ENCODE data around the gene SMOC1.

Gene SMOC1

GRCh38 chr14:70047598-70048312 is 168.5 kb downstream of the SMOC1 start:
- DNase-seq: no peak

DNA sequence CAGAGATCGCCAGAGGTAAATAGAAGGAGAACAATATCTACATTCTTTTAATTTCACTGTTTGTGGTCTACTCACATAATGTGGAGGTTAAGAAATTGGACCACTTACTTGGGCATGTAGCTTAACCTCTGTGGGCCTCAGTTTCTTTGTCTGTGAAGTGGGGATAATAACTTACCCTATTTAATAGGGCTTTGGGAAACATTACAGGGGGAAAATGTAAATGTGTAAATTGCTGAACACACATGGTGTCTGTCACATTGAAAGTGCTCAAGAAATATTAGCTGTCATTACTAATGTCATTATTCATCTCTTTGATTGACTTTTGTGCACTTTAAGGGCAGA is 169.1 kb downstream of the SMOC1 start:
- DNase-seq: no peak

DNA sequence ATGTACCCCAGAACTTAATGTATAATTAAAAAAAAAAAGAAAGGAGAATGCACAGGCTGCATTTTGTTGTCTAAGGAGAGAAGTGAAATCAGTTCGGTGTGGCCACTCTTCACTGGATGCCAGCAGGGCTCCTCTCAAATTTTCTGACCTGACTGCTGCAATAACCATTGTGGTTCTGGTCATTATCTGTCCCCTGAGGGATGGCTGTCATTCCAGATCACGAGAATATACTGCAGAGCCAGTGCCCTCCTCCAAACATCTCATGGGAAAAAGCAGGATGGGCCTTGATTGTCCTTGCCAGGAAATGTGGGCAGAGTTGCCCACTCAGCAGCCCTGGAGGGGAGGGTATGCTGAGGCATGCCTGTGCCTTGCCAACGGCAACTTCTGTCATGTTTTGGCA is 170.4 kb downstream of the SMOC1 start:
- DNase-seq: no peak

GRCh38 chr14:70050136-70050535 is 170.9 kb downstream of the SMOC1 start:
- no peak for DNase-seq

- DNase-seq: no peak
Measured at GRCh38 chr14:70052990-70053389, 173.8 kb downstream of the SMOC1 start.

- no peak for DNase-seq
Measured at GRCh38 chr14:70057519-70058136, 178.4 kb downstream of the SMOC1 start.

DNA sequence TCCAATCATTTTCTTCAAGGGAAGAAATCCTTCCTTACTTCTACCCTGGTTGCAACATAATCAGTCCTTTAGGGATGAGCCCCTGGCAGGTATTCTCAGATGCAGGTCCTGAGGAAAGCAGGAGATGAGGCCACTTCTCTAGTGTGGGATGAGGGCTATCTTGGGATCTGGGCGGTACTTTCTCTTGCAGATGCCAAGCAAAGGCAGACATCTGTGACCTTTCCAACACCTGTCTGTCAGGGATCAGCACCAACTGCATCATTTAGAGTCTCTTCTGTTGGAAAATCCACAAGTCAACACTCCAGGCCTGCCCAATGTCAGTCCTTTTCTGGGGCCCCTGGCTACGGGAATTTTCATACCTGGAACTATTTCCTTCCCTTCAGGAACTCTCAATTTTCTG is 180.3 kb downstream of the SMOC1 start:
- DNase-seq: no peak

- no peak for DNase-seq
Measured at GRCh38 chr14:70061108-70061507, 181.9 kb downstream of the SMOC1 start.

GRCh38 chr14:70064136-70064865 is 185.1 kb downstream of the SMOC1 start:
- no peak for DNase-seq

DNA sequence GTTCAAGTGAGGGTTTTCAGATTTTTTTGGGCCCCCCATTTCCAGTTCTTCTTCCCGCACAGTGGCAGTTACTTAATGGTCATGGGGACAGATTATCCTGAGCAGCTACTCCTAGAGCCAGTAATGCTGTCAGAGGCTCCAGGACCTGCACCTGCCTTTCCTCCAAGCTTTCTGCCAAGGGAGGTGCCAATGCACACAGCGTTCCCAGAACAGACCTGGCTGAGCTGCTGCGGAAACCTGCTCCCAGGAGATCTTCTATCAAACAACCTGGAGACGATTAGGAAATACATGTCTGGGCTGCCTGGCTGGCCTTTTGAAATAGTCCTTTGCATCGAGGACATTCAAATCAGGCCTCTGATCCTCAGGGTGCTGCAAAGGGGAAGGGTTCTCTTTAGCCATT is 188.6 kb downstream of the SMOC1 start:
- DNase-seq: no peak

DNA sequence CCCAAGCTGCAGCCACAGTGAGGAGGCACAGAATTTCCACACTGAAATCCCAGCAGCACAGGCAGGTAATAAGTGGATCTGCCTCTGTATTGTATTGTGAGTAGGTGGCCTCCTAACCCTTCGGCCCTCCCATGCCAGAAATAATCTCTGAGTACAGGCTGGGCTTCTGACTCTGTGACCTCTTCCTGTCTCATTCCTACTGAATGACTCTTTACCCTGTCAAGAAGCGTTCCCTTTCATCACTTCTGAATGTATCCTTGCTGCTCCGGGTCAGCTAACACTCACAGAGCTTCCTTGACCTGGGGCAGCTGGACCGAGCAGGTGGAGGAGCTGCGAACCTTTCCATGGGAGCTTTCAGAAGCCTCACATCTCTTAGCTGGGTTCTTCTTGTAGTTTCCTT is 190.0 kb downstream of the SMOC1 start:
- DNase-seq: no peak

- DNase-seq: peak; percentile 62
Measured at GRCh38 chr14:70073924-70074566, 194.8 kb downstream of the SMOC1 start.

- no peak for DNase-seq
Measured at GRCh38 chr14:70077005-70077404, 197.8 kb downstream of the SMOC1 start.

DNA sequence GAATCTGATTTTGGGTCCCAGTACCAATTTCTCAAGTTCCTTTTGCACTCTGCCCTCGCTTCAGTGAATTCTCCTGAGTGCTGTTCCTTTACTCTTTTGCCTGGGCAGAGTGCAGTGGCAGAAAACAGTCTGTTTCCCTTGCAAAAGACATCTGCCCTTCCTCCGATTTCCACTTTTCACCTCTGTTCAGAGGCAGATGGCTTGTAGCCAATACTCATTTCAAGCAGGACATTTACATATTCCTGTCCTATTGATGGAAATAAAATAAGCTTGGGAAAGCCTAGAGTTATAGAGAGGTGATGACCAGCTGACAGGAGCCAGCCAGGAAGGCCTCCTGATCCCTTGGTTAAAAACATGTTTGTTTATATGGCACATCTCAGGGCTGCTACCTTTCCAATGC is 198.5 kb downstream of the SMOC1 start:
- DNase-seq: no peak

GRCh38 chr14:70078329-70078728 is 199.1 kb downstream of the SMOC1 start:
- DNase-seq: no peak

- no peak for DNase-seq
Measured at GRCh38 chr14:70080076-70080475, 200.9 kb downstream of the SMOC1 start.

Data from stimulated activated CD4-positive, alpha-beta T cell treated with anti-CD3 and anti-CD28 coated beads, Interleukin-1b, Interleukin-23, amount 100 ng/mL, for 48 hours (primary cell).